SU-DHL-6 (cell line): ENCODE results near the gene MRPL21.

ENCODE experiments used
- EZH2phosphoT487 ChIP-seq: fragments of 200-600 bp; sonication (generic), shearing (Covaris generic); conservative IDR thresholded peaks from 2 replicates; pipeline ENCODE4 v1.6.1; 2018; ENCODE audit warnings: mild to moderate bottlenecking, antibody characterized with exemption, low read length, moderate library complexity, mixed read lengths
- TF ChIP-seq, protein P1 (sequence below): fragments of 200-600 bp; sonication (generic); IDR thresholded peaks from one replicate; pipeline ENCODE4 v1.5.1; 2017; ENCODE audit warnings: antibody characterized with exemption, mild to moderate bottlenecking, low read length, moderate library complexity; ENCODE audit not compliant: insufficient read depth, poor library complexity, severe bottlenecking

- TF ChIP-seq, protein P1, sequence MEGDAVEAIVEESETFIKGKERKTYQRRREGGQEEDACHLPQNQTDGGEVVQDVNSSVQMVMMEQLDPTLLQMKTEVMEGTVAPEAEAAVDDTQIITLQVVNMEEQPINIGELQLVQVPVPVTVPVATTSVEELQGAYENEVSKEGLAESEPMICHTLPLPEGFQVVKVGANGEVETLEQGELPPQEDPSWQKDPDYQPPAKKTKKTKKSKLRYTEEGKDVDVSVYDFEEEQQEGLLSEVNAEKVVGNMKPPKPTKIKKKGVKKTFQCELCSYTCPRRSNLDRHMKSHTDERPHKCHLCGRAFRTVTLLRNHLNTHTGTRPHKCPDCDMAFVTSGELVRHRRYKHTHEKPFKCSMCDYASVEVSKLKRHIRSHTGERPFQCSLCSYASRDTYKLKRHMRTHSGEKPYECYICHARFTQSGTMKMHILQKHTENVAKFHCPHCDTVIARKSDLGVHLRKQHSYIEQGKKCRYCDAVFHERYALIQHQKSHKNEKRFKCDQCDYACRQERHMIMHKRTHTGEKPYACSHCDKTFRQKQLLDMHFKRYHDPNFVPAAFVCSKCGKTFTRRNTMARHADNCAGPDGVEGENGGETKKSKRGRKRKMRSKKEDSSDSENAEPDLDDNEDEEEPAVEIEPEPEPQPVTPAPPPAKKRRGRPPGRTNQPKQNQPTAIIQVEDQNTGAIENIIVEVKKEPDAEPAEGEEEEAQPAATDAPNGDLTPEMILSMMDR = no peak
- no peak for TF ChIP-seq EZH2phosphoT487
These were observed 41.2 kb downstream of the MRPL21 start for GRCh38 chr11:68862421-68862820.
